GM19467 (cell line): ENCODE data around the gene CTSH.
"Not testable (repeated sequence)": the region's sequence is repeated elsewhere in the genome, so short reads cannot be mapped to it uniquely, and the experiment has no call there.

ENCODE experiments used
- ATAC-seq: cut with Tn5 transposase; IDR thresholded peaks from one replicate; pipeline ENCODE4 v1.9.1; 2021; ENCODE audit warnings: mild to moderate bottlenecking, moderate library complexity; ENCODE audit not compliant: unreplicated experiment

CTSH gene

GRCh38 chr15:78923480-78924360, 21.1 kb downstream of the CTSH start:
- ATAC-seq: no peak

- no peak for ATAC-seq
Measured at GRCh38 chr15:78923015-78923414, 21.8 kb downstream of the CTSH start.

- ATAC-seq: no peak
Measured at GRCh38 chr15:78922527-78922926, 22.3 kb downstream of the CTSH start.

GRCh38 chr15:78921940-78922339, 22.9 kb downstream of the CTSH start:
- ATAC-seq: no peak

GRCh38 chr15:78921517-78921916, 23.3 kb downstream of the CTSH start:
- no peak for ATAC-seq

- ATAC-seq: no peak
Measured at GRCh38 chr15:78917888-78918287, 27.0 kb downstream of the CTSH start.

GRCh38 chr15:78916088-78916487, 28.8 kb downstream of the CTSH start:
- ATAC-seq: no peak

- ATAC-seq: no peak
Measured at GRCh38 chr15:78915341-78916087, 29.3 kb downstream of the CTSH start.

- ATAC-seq: no peak
Measured at GRCh38 chr15:78914027-78914764, 30.6 kb downstream of the CTSH start.

GRCh38 chr15:78913012-78913411, 31.8 kb downstream of the CTSH start:
- ATAC-seq: no peak

GRCh38 chr15:78912316-78912715, 32.5 kb downstream of the CTSH start:
- ATAC-seq: no peak

- no peak for ATAC-seq
Measured at GRCh38 chr15:78910271-78910670, 34.6 kb downstream of the CTSH start.

- no peak for ATAC-seq
Measured at GRCh38 chr15:78909791-78910228, 35.0 kb downstream of the CTSH start.

- ATAC-seq: no peak
Measured at GRCh38 chr15:78909160-78909695, 35.6 kb downstream of the CTSH start.

- no peak for ATAC-seq
Measured at GRCh38 chr15:78907577-78907976, 37.3 kb downstream of the CTSH start.

GRCh38 chr15:78906316-78906620, 38.6 kb downstream of the CTSH start:
- no peak for ATAC-seq

- no peak for ATAC-seq
Measured at GRCh38 chr15:78904599-78905358, 40.1 kb downstream of the CTSH start.

GRCh38 chr15:78902281-78903032, 42.4 kb downstream of the CTSH start:
- ATAC-seq: not testable (repeated sequence)

- not testable (repeated sequence) for ATAC-seq
Measured at GRCh38 chr15:78900819-78901533, 43.9 kb downstream of the CTSH start.
